ENCODE data around the gene PLXNC1.

PLXNC1 gene

DNA sequence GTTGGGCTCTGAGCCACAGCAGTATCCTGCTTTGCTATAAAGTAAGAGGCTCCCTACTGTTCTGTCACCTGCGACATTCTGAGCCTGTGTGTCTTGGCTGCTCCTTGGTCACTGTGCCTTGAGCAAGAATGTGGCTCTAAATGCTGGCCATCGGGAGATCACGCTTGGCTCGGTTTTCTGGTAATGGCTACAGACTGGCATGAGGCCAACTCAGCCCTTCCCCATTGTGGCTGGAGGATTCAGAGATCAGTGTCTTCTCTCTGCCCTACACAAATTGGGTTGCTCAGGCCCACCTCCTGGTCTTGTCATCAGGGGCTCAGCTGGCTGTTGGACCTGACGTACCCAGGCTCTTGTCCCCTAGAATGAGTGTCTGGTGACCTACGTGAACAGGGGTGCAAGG is 94.5 kb downstream of the PLXNC1 start:
- DNase-seq, result no peak
- peaks cover 22% of the 10 kb centered on the region for H3K4me1 ChIP-seq (ENCODE audit: low read length)
- H4K20me1 ChIP-seq (ENCODE audit: insufficient read depth, low read length), result no peaks in the 10 kb centered on the region
- TF ChIP-seq CTCF (IDR thresholded peaks at IDR 0.05; ENCODE audit: low read length), result no peak
- no peak for TF ChIP-seq EZH2phosphoT487 (IDR thresholded peaks at IDR 0.05; ENCODE audit: low read length)
- TF ChIP-seq EZH2 (optimal IDR thresholded peaks at IDR 0.05; ENCODE audit: low read depth, low read length), result no peak
- H3K79me2 ChIP-seq (ENCODE audit: low read length), result peaks cover 27% of the 10 kb centered on the region; the same call in 1 of the 2 replicates
- H3K4me3 ChIP-seq (ENCODE audit: low read length), result no peak overlapping the region
- peaks cover 6% of the 10 kb centered on the region; the same call in 1 of the 2 replicates for H3F3A ChIP-seq (ENCODE audit: insufficient read depth, low read length)
- peaks cover 3% of the 10 kb centered on the region for H3K36me3 ChIP-seq (replicated peaks; ENCODE audit: insufficient read depth, low read length)
- H3K9me2 ChIP-seq (replicated peaks; ENCODE audit: insufficient read depth, low read length), result no peaks in the 10 kb centered on the region
- H3K27ac ChIP-seq (ENCODE audit: low read length), result no peak overlapping the region
- no peaks in the 10 kb centered on the region for H3K27me3 ChIP-seq (replicated peaks; ENCODE audit: insufficient read depth, low read length)
- H3K4me2 ChIP-seq (ENCODE audit: low read depth, low read length), result no peak overlapping the region
- H3K9me3 ChIP-seq (replicated peaks; ENCODE audit: insufficient read depth, low read length), result no peaks in the 10 kb centered on the region
- H2AFZ ChIP-seq (ENCODE audit: low read length), result no peak overlapping the region
- no peak overlapping the region for H3K9ac ChIP-seq (ENCODE audit: low read length)

- H3K4me2 ChIP-seq (ENCODE audit: low read depth, low read length), result no peak overlapping the region
- H3K36me3 ChIP-seq (replicated peaks; ENCODE audit: insufficient read depth, low read length), result peaks cover 16% of the 10 kb centered on the region
- H4K20me1 ChIP-seq (ENCODE audit: insufficient read depth, low read length), result no peaks in the 10 kb centered on the region
- H3K79me2 ChIP-seq (ENCODE audit: low read length), result peaks cover 31% of the 10 kb centered on the region
- H3K9me3 ChIP-seq (replicated peaks; ENCODE audit: insufficient read depth, low read length), result no peaks in the 10 kb centered on the region
- no peak overlapping the region for H3K9ac ChIP-seq (ENCODE audit: low read length)
- H3F3A ChIP-seq (ENCODE audit: insufficient read depth, low read length), result peaks cover 6% of the 10 kb centered on the region; the same call in 1 of the 2 replicates
- TF ChIP-seq EZH2phosphoT487 (IDR thresholded peaks at IDR 0.05; ENCODE audit: low read length) (no peak), CTCF (IDR thresholded peaks at IDR 0.05; ENCODE audit: low read length) (no peak), EZH2 (optimal IDR thresholded peaks at IDR 0.05; ENCODE audit: low read depth, low read length) (no peak)
- H2AFZ ChIP-seq (ENCODE audit: low read length), result no peak overlapping the region
- H3K9me2 ChIP-seq (replicated peaks; ENCODE audit: insufficient read depth, low read length), result no peaks in the 10 kb centered on the region
- H3K4me1 ChIP-seq (ENCODE audit: low read length), result peaks cover 12% of the 10 kb centered on the region
- H3K27ac ChIP-seq (ENCODE audit: low read length), result no peak overlapping the region
- H3K4me3 ChIP-seq (ENCODE audit: low read length), result no peak overlapping the region
- H3K27me3 ChIP-seq (replicated peaks; ENCODE audit: insufficient read depth, low read length), result no peaks in the 10 kb centered on the region
- no peak for DNase-seq
These were observed 96.1 kb downstream of the PLXNC1 start for GRCh38 chr12:94244165-94245133.

GRCh38 chr12:94245631-94246383 is 97.4 kb downstream of the PLXNC1 start:
- Histone ChIP-seq H3K9me2 (replicated peaks; ENCODE audit: insufficient read depth, low read length) (no peaks in the 10 kb centered on the region), H3K27ac (ENCODE audit: low read length) (no peak overlapping the region)

More at GRCh38 chr12:94245631-94246383, 97.4 kb downstream of the PLXNC1 start:
- Histone ChIP-seq H2AFZ (ENCODE audit: low read length) (no peak overlapping the region), H3K9me3 (replicated peaks; ENCODE audit: insufficient read depth, low read length) (no peaks in the 10 kb centered on the region), H3K36me3 (replicated peaks; ENCODE audit: insufficient read depth, low read length) (peaks cover 16% of the 10 kb centered on the region), H3K4me3 (ENCODE audit: low read length) (no peak overlapping the region), H3K79me2 (ENCODE audit: low read length) (peaks cover 33% of the 10 kb centered on the region), H4K20me1 (ENCODE audit: insufficient read depth, low read length) (no peaks in the 10 kb centered on the region), H3K27me3 (replicated peaks; ENCODE audit: insufficient read depth, low read length) (no peaks in the 10 kb centered on the region), H3K4me1 (ENCODE audit: low read length) (no peaks in the 10 kb centered on the region), H3F3A (ENCODE audit: insufficient read depth, low read length) (no peaks in the 10 kb centered on the region), H3K4me2 (ENCODE audit: low read depth, low read length) (no peak overlapping the region), H3K9ac (ENCODE audit: low read length) (no peak overlapping the region)
- DNase-seq, result no peak
- no peak for TF ChIP-seq EZH2 (optimal IDR thresholded peaks at IDR 0.05; ENCODE audit: low read depth, low read length)
- TF ChIP-seq EZH2phosphoT487 (IDR thresholded peaks at IDR 0.05; ENCODE audit: low read length), result no peak
- TF ChIP-seq CTCF (IDR thresholded peaks at IDR 0.05; ENCODE audit: low read length), result no peak

Measured in MM.1S (cell line).